ENCODE results near the gene DNAJB8.

DNAJB8 gene

GRCh38 chr3:128443771-128444170, 22.9 kb downstream of the DNAJB8 start:
- DNase-seq (ENCODE audit: low read depth) = no peak

- DNase-seq (ENCODE audit: low read depth) = no peak
These were observed 23.7 kb downstream of the DNAJB8 start for GRCh38 chr3:128442949-128443348.

GRCh38 chr3:128442070-128442469, 24.6 kb downstream of the DNAJB8 start:
- no peak for DNase-seq (ENCODE audit: low read depth)

- DNase-seq (ENCODE audit: low read depth) = no peak
These were observed 27.5 kb downstream of the DNAJB8 start for GRCh38 chr3:128439226-128439625.

- no peak for DNase-seq (ENCODE audit: low read depth)
These were observed 28.1 kb downstream of the DNAJB8 start for GRCh38 chr3:128438488-128439072.

GRCh38 chr3:128436214-128436613, 30.5 kb downstream of the DNAJB8 start:
- DNase-seq (ENCODE audit: low read depth) = no peak

- DNase-seq (ENCODE audit: low read depth) = no peak
These were observed 31.1 kb downstream of the DNAJB8 start for GRCh38 chr3:128435561-128435960.

- DNase-seq (ENCODE audit: low read depth) = no peak
These were observed 31.6 kb downstream of the DNAJB8 start for GRCh38 chr3:128435058-128435457.

GRCh38 chr3:128434524-128434923, 32.2 kb downstream of the DNAJB8 start:
- no peak for DNase-seq (ENCODE audit: low read depth)

- DNase-seq (ENCODE audit: low read depth) = no peak
These were observed 32.9 kb downstream of the DNAJB8 start for GRCh38 chr3:128433837-128434165.

GRCh38 chr3:128432971-128433836, 33.5 kb downstream of the DNAJB8 start:
- DNase-seq (ENCODE audit: low read depth) = no peak

GRCh38 chr3:128432301-128432970, 34.3 kb downstream of the DNAJB8 start:
- DNase-seq (ENCODE audit: low read depth) = no peak

GRCh38 chr3:128431803-128432300, 34.8 kb downstream of the DNAJB8 start:
- DNase-seq (ENCODE audit: low read depth) = no peak

GRCh38 chr3:128430731-128431130, 36.0 kb downstream of the DNAJB8 start:
- DNase-seq (ENCODE audit: low read depth) = no peak

GRCh38 chr3:128430301-128430700, 36.4 kb downstream of the DNAJB8 start:
- no peak for DNase-seq (ENCODE audit: low read depth)

- no peak for DNase-seq (ENCODE audit: low read depth)
These were observed 36.9 kb downstream of the DNAJB8 start for GRCh38 chr3:128429751-128430150.

- DNase-seq (ENCODE audit: low read depth) = no peak
These were observed 37.4 kb downstream of the DNAJB8 start for GRCh38 chr3:128429275-128429674.

- DNase-seq (ENCODE audit: low read depth) = no peak
These were observed 38.5 kb downstream of the DNAJB8 start for GRCh38 chr3:128427872-128428822.

- no peak for DNase-seq (ENCODE audit: low read depth)
These were observed 39.4 kb downstream of the DNAJB8 start for GRCh38 chr3:128427175-128427857.

- peak; percentile 49 for DNase-seq (ENCODE audit: low read depth)
These were observed 40.4 kb downstream of the DNAJB8 start for GRCh38 chr3:128426128-128426921.

GRCh38 chr3:128425846-128426127, 40.9 kb downstream of the DNAJB8 start:
- no peak for DNase-seq (ENCODE audit: low read depth)

All from stimulated activated CD8-positive, alpha-beta memory T cell treated with anti-CD3 and anti-CD28 coated beads, Interleukin-15, amount 100 ng/mL, for 24 hours (primary cell).